SH-SY5Y (cell line): Measurements from ENCODE around the gene TAPBP.

Experiments used
- GATA2 ChIP-seq: IDR thresholded peaks from 2 replicates; pipeline ENCODE4 v1.6.1; 2011; ENCODE audit warnings: mild to moderate bottlenecking, low read depth, low read length
- GATA3 ChIP-seq: IDR thresholded peaks from 2 replicates; pipeline ENCODE4 v1.6.1; 2011; ENCODE audit warnings: low read depth, mild to moderate bottlenecking, low read length, moderate library complexity

GRCh38 chr6:33252759-33253158 lies 61.1 kb downstream of the TAPBP start:
- TF ChIP-seq GATA3 = no peak
- no peak for TF ChIP-seq GATA2
